Inflammatory macrophage treated with lipopolysaccharide for 1 hour (primary cell): Measurements from ENCODE around the gene PPP3R1.
A peak's percentile ranks its signal among the peaks of the same experiment; 100 is the strongest.

Source experiments
- DNase-seq, 2 donors: peaks; one replicate each; pipeline ENCODE4 v3.0.0-alpha.2; 2020 to 2022

PPP3R1 gene

DNA sequence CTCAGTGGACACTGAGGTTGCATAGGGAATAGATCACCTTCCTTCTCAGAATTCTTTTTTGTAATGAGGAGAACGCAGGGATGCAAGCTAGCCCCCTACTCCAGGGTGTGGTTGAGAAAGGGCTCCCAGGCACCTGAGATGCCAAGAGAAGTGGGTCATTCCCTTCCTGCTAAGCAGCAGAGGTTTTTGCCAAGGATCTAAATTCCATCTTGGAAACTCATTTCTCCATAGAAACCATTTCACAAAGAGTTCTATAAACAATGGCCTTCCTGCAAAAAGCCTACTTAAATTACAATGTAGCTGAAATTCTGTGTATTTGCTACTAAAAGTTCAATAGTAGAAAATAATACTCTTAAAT, 3.7 kb upstream of the PPP3R1 start:
- DNase-seq = no peak

GRCh38 chr2:68253219-68254068, 1.1 kb upstream of the PPP3R1 start:
- DNase-seq = no peak

DNA sequence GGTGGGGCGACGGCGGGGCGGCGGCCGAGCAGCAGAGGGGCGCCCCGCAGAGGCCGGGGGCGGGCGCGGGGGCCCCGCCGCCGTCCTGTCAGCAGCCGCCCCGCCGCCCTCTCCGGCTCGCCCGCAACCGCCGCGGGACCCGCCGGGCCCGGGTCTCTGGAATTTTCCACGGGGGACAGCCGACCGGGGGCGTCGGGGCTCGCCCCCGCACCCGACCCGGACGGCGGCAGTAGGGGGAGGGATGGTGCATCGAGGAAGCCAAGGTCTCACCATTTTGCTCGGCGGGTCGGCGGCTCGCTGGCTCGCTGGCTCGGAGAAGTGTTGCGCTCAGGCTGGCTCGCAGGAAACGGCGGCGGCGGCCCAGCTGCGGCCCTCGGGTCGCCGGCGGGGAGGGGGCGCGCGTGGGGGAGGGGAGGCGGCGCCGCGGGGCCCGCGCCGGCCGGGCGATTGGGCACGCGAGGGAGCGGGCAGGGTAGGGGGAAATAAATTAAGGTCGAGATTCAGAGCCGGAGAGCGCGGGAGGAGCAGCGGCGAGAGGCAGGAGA, 405 bp downstream of the PPP3R1 start:
- DNase-seq = no peak

DNA sequence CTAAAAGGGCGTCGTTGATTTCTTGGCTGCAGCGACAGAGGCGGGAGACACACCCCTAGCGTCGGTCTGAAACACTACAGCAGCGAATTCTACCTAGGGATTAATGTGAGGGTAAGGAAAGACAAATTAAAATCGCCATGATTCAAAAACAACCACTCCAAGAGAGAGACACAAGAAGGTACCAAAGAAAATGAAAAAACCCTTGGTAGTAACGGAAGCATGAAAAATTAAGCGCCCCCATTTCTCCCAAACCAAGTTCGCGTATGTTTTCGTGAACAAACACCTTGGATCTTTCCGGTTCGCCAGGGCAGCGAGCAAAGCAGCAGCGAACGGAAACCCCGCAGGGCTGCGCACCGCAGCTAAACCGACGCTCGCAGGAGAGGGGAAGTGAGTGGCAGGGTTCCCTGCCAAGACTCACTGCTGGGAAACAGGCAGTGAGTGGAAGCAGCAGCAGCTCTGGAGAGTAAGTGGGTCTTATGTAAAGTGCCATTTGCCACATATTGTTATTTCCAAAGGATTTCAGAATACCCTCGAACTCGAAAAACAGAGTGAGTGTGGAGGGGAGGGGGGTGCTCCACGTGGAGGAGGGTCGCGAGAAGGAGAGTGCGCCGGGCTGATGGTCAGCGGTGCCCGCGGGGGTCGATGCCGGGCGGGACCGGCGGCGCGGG, 1.0 kb downstream of the PPP3R1 start:
- peak; percentile 81 to 83 for DNase-seq

- no peak for DNase-seq
Measured at GRCh38 chr2:68250652-68251186, 1.6 kb downstream of the PPP3R1 start.

- no peak for DNase-seq
Measured at GRCh38 chr2:68250196-68250595, 2.1 kb downstream of the PPP3R1 start.

GRCh38 chr2:68248806-68249205, 3.5 kb downstream of the PPP3R1 start:
- no peak for DNase-seq

GRCh38 chr2:68248361-68248760, 4.0 kb downstream of the PPP3R1 start:
- DNase-seq = no peak

- DNase-seq = no peak
Measured at GRCh38 chr2:68246396-68246795, 5.9 kb downstream of the PPP3R1 start.

DNA sequence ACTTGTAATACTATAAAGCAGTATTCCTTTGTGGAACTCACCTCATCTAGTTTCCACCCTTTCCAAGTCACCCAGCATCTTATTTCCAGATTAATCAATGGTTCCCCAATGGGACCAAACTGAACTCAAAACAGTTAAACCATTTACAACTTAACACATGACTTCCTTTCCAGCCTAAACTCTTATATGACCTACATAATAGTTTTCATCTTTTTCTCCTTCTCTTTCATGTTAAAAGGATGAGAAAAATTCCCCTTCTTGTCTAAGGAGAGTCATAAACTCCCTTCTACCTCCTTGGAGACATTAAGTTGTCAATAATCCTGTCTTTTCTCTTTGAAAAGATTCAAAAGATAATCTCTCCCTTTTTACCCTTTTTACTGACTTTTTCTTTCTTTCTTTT, 6.7 kb downstream of the PPP3R1 start:
- DNase-seq = no peak

DNA sequence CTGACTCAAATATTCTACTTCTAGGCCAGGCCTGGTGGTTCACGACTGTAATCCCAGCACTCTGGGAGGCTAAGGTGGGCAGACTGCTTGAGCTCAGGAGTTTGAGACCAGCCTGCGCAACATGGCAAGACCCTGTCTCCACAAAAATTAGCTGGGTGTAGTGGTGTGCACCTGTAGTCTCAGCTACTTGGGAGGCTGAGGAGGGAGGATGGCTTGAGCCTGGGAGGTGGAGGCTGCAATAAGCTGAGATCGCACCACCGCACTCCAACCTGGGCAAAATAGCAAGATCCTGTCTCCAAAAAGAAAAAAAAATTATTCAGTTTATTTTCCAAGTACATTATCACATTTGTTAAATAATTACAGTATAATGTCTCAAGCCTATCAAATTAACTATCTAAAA, 7.3 kb downstream of the PPP3R1 start:
- no peak for DNase-seq

- DNase-seq = no peak
Measured at GRCh38 chr2:68244456-68244855, 7.9 kb downstream of the PPP3R1 start.

- DNase-seq = no peak
Measured at GRCh38 chr2:68241732-68242131, 10.6 kb downstream of the PPP3R1 start.

- DNase-seq = no peak
Measured at GRCh38 chr2:68240446-68240845, 11.9 kb downstream of the PPP3R1 start.

DNA sequence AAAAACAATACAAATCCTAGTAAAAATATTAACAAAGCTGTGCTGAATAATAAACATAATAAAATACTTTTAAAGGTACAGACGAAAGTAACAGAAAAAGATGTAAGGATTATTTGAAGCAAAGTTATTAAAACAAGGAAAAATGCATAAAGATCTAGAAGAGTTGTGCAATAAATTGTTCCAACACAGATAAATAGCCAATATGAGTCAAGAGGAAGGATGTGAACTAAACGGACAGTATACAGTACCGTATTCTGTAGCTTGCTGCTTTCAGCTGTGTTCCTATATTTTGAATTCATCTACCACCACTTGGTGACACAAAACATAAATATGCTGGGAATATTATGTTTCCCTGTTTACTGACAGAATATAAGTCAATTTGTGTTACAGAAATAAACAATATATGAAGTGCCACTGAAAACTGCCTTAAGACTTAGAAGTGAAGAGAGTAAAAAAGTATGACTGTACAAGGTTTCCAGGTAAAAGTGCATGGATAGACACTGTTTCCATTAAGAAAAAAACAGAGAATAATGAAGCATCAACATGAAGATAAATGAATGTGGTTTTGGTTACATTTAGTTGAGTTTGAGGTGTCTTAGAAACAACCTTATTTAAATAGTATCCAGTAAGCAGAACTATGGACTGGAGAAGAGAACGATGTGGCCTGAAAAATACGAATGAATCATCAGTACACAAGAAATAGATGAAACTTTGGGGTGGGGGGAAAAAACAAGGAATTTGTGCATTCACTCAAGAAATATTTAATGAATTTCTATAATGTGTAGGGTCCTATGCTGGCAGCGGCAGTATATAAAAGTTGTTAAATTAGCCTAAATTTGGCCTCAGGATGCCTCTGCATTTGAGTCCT, 13.1 kb downstream of the PPP3R1 start:
- no peak for DNase-seq

- DNase-seq = no peak
Measured at GRCh38 chr2:68237976-68238580, 14.3 kb downstream of the PPP3R1 start.

- DNase-seq = no peak
Measured at GRCh38 chr2:68237404-68237803, 14.9 kb downstream of the PPP3R1 start.

- no peak for DNase-seq
Measured at GRCh38 chr2:68236876-68237275, 15.5 kb downstream of the PPP3R1 start.

- peak in 1 of 2 donors; percentile 11 for DNase-seq
Measured at GRCh38 chr2:68236103-68236734, 16.1 kb downstream of the PPP3R1 start.

- DNase-seq = no peak
Measured at GRCh38 chr2:68235090-68235489, 17.2 kb downstream of the PPP3R1 start.

GRCh38 chr2:68234405-68234804, 17.9 kb downstream of the PPP3R1 start:
- DNase-seq = no peak

GRCh38 chr2:68231061-68231372, 21.3 kb downstream of the PPP3R1 start:
- DNase-seq = no peak
